ENCODE results near the gene EXTL1.

The EXTL1 gene

DNA sequence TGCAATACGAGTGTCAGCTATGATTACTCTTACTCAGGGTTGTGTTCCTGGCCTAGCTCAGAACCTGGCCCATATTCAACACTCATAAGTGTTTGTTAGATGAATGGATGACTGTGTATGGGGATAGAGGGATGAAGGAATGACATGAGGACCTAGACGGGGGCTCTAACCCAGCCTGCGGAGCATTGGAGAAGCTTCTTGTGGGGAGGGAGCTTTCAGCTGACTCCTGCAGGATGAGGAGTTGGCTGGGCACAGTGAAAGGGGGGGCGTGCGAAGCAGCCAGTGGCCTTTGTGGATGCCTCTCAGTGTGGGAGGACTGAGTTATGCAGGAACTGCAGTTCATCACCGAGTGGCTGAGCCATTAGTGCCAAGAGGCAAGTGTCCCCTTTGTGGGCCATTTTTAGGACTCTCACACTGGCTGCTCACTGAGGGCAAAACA is 1.2 kb upstream of the EXTL1 start:
- Histone ChIP-seq H3K27ac (no peak overlapping the region), H3K79me2 (ENCODE audit: insufficient read depth, low read depth) (no peaks in the 10 kb centered on the region), H3K9ac (no peak overlapping the region), H2AFZ (ENCODE audit: low read depth) (no peak overlapping the region), H3K4me2 (no peak overlapping the region), H3K27me3 (ENCODE audit: insufficient read depth, low read depth) (no peaks in the 10 kb centered on the region), H3K4me1 (ENCODE audit: low read depth, poor library complexity, severe bottlenecking) (peaks cover 9% of the 10 kb centered on the region), H3K36me3 (ENCODE audit: insufficient read depth) (no peaks in the 10 kb centered on the region), H4K20me1 (ENCODE audit: insufficient read depth) (no peaks in the 10 kb centered on the region), H3K4me3 (IDR thresholded peaks at IDR 0.05; ENCODE audit: insufficient read depth, low read depth, low read length) (no peak overlapping the region)
- no peak for TF ChIP-seq CTCF (conservative IDR thresholded peaks at IDR 0.05; ENCODE audit: low read depth, low read length)

DNA sequence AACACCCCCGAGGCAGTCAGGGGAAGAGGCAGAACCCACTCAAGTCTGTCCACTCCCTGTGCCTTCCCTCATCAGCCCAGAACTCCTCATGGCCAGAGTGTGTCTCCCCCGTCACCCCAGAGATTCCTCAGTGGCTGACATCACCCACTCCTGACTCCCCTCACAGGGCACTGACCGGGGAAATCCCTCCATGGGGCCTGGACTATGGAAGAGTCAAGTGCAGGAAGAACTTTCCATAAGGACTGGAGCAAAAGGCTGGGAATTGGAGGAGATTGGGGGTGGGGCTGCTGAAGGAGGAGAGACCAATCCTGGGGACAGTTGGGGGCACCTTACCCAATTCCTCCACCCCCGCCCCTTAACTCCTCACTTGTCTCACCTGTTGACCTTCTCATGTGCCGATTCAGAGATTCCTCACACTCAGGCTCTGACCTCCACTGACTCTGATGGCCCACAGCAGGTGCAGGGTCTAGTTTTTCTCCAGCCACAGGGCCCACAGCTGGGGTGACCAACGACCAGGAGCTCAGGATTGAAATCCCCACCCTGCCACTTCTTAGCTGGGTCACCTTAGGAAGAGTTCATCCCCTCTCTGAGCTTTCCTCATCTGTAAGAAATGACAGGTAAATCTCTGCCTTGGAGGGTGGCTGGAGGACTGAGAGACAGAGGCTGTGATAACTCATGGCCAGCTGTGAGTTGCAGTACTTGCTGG is 481 bp upstream of the EXTL1 start:
- Histone ChIP-seq H3K4me1 (ENCODE audit: low read depth, poor library complexity, severe bottlenecking) (peaks cover 9% of the 10 kb centered on the region), H3K4me2 (no peak overlapping the region), H3K27me3 (ENCODE audit: insufficient read depth, low read depth) (no peaks in the 10 kb centered on the region; the same call in 1 of the 2 replicates), H3K36me3 (ENCODE audit: insufficient read depth) (no peaks in the 10 kb centered on the region), H4K20me1 (ENCODE audit: insufficient read depth) (no peaks in the 10 kb centered on the region), H3K79me2 (ENCODE audit: insufficient read depth, low read depth) (no peaks in the 10 kb centered on the region), H3K4me3 (IDR thresholded peaks at IDR 0.05; ENCODE audit: insufficient read depth, low read depth, low read length) (no peak overlapping the region), H3K27ac (no peak overlapping the region), H3K9ac (no peak overlapping the region), H2AFZ (ENCODE audit: low read depth) (no peak overlapping the region)
- TF ChIP-seq CTCF (conservative IDR thresholded peaks at IDR 0.05; ENCODE audit: low read depth, low read length): no peak

DNA sequence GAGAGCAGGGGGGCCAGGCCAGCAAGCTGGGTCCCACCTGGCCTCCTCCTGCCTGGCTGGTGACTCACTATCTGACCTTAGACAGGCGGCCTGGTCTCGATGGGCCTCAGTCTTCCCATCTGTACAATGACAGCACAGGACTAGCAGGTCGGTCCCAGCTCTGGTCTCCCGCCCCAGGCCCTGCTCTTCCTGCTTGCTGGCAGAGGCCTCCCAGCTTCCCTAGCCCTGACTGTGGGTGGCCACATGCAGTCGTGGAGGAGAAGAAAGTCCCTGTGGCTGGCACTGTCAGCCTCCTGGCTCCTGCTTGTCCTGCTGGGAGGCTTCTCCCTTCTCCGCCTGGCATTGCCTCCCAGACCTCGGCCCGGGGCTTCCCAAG is 817 bp downstream of the EXTL1 start:
- no peak overlapping the region for H3K27ac ChIP-seq

DNA sequence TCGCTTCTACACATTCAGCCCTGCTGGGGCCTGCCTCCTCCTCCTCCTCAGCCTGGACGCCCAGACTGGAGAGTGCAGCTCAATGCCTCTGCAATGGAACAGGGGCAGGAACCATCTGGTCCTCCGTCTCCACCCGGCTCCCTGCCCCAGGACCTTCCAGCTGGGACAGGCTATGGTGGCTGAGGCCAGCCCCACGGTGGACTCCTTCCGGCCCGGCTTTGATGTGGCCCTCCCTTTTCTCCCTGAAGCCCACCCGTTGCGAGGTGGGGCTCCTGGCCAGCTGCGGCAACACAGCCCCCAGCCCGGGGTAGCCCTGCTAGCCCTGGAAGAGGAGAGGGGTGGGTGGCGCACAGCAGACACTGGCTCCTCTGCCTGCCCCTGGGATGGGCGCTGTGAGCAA is 1.4 kb downstream of the EXTL1 start:
- Histone ChIP-seq H3K9ac (no peak overlapping the region), H3K27me3 (ENCODE audit: insufficient read depth, low read depth) (no peaks in the 10 kb centered on the region; the same call in 1 of the 2 replicates), H3K27ac (no peak overlapping the region), H3K4me3 (IDR thresholded peaks at IDR 0.05; ENCODE audit: insufficient read depth, low read depth, low read length) (no peak overlapping the region), H3K4me2 (no peak overlapping the region), H3K4me1 (ENCODE audit: low read depth, poor library complexity, severe bottlenecking) (peaks cover 9% of the 10 kb centered on the region), H3K79me2 (ENCODE audit: insufficient read depth, low read depth) (no peaks in the 10 kb centered on the region), H4K20me1 (ENCODE audit: insufficient read depth) (no peaks in the 10 kb centered on the region), H2AFZ (ENCODE audit: low read depth) (no peak overlapping the region), H3K36me3 (ENCODE audit: insufficient read depth) (no peaks in the 10 kb centered on the region)
- TF ChIP-seq CTCF (conservative IDR thresholded peaks at IDR 0.05; ENCODE audit: low read depth, low read length): no peak

More for the DNA sequence above, 817 bp downstream of the EXTL1 start:
- no peak for TF ChIP-seq CTCF (conservative IDR thresholded peaks at IDR 0.05; ENCODE audit: low read depth, low read length)
- no peaks in the 10 kb centered on the region for H3K79me2 ChIP-seq (ENCODE audit: insufficient read depth, low read depth)
- H3K4me1 ChIP-seq (ENCODE audit: low read depth, poor library complexity, severe bottlenecking): peaks cover 9% of the 10 kb centered on the region
- H3K27me3 ChIP-seq (ENCODE audit: insufficient read depth, low read depth): no peaks in the 10 kb centered on the region; the same call in 1 of the 2 replicates
- no peak overlapping the region for H2AFZ ChIP-seq (ENCODE audit: low read depth)
- H3K4me3 ChIP-seq (IDR thresholded peaks at IDR 0.05; ENCODE audit: insufficient read depth, low read depth, low read length): no peak overlapping the region
- no peak overlapping the region for H3K9ac ChIP-seq
- H3K36me3 ChIP-seq (ENCODE audit: insufficient read depth): no peaks in the 10 kb centered on the region
- no peaks in the 10 kb centered on the region for H4K20me1 ChIP-seq (ENCODE audit: insufficient read depth)
- no peak overlapping the region for H3K4me2 ChIP-seq
